Stimulated activated CD8-positive, alpha-beta memory T cell treated with anti-CD3 and anti-CD28 coated beads, Interleukin-2, amount 100 ng/mL, for 1 hour (primary cell): Measurements from ENCODE around the gene SAFB2.
A peak's percentile ranks its signal among the peaks of the same experiment; 100 is the strongest.

ENCODE experiments used
- DNase-seq, 2 donors: peaks; one replicate each; pipeline ENCODE4 v3.0.0-alpha.2; 2020; ENCODE audit warnings: low read depth in 2 of 2

Gene SAFB2

GRCh38 chr19:5607318-5608275, 15.0 kb downstream of the SAFB2 start:
- no peak for DNase-seq

GRCh38 chr19:5605362-5605761, 17.2 kb downstream of the SAFB2 start:
- DNase-seq, result no peak

DNA sequence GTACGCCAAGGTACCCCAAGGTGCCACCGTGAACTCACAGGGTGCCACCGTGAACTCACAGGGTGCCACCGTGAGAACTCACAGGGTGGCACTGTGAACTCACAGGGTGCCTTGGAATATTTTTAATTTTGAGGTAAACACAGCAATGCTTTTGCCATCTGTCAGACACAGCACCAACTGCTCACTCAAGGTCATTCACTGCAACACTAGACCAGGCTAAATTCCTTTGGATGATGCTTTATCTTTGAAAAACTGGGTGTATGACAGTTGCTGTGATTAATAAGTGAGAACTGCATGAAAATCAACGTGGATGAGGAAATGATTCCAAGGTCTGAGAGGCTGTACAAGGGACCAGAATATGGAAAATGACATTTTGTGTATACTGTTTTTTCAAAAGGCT, 18.9 kb downstream of the SAFB2 start:
- no peak for DNase-seq

GRCh38 chr19:5600797-5601196, 21.8 kb downstream of the SAFB2 start:
- DNase-seq, result no peak

GRCh38 chr19:5595745-5596144, 26.8 kb downstream of the SAFB2 start:
- DNase-seq, result no peak

DNA sequence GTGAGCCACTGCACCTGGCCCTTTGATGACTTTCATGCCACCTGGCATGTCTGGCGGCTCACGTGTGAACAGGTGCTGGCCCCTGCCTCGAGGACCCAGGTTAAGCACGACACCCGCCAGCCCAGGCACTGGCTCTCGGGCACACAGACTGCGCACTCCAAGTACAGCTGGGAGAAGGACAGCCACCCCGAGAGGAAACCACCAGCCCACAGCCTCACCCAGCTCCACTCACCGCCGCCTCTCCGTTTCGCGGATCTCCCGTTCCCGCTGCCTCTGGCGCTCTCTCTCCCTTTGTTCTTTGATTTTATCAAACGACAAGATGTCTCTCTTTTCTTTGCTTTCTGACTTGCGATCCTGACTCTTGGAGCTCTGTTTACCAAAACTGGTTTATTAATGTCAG, 27.4 kb downstream of the SAFB2 start:
- DNase-seq, result no peak

DNA sequence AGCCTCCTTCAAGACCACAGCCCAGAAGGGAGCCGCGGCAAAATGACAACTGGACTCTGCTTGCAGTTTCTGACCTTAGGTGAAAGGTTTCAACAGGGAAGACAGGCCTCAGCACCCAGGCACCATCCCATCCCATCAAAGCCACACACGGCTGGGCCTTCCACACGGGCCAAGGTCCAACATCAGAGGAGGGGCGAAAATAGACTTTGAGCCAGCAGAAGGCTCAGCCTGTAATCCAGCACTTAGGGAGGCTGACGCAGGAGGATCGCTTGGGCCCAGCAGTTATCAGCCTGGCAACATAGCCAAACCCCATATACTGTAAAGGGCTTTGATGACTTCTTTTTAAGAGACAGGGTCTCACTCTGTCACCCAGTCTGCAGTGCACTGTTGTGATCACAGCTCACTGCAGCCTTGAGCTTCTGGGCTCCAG, 28.0 kb downstream of the SAFB2 start:
- DNase-seq, result no peak

GRCh38 chr19:5593343-5594255, 29.0 kb downstream of the SAFB2 start:
- DNase-seq, result no peak

- DNase-seq, result no peak
Measured at GRCh38 chr19:5592531-5593342, 29.8 kb downstream of the SAFB2 start.

- DNase-seq, result no peak
Measured at GRCh38 chr19:5591476-5591875, 31.1 kb downstream of the SAFB2 start.

DNA sequence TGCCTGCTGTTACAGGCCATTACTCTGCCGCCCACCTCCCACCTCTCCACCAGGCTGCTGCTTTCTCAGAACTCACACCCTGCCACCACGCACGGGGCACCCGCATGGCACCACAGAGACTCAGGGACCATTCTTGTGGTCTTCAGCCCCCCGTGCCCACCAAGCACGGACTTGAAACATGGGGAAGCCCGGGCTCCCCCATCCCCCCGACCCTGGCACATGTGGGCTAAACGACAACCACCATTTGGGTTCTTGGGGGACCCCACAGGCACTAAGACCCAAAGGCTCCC, 31.8 kb downstream of the SAFB2 start:
- no peak for DNase-seq

DNA sequence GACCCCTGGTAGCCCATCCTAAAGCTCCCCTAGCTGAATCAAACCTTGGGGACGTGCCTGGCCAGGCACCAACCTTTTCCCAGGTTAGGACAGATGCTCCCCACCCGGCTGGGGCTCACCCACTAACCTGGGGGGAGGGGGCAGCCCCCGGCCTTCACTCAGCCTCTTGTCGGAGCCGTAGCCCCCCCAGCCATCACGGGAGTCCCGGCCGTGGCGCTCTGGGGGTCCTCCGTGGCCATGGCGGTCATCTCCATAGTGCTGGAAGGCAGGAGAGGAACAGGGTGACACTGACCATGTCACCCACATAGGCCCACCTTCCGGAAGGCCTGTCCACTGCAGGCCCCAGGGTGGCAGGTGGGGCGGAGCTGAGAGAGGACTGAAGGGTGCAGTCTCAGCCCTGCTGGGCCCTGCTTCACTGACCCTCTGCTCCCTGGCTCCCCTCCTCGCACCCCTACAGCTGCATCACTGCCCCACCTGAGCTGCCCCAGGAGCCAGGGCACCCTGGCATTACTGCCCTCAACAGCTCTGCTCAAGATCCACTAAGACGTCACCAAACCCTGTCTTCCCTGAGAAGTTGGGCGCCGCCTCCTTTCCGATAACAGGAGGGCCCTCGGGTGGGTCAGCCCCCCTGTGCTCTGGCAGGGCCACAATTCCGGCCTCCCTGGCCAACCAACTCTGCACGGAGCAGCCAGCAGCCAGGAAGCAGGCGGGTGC, 32.3 kb downstream of the SAFB2 start:
- no peak for DNase-seq

DNA sequence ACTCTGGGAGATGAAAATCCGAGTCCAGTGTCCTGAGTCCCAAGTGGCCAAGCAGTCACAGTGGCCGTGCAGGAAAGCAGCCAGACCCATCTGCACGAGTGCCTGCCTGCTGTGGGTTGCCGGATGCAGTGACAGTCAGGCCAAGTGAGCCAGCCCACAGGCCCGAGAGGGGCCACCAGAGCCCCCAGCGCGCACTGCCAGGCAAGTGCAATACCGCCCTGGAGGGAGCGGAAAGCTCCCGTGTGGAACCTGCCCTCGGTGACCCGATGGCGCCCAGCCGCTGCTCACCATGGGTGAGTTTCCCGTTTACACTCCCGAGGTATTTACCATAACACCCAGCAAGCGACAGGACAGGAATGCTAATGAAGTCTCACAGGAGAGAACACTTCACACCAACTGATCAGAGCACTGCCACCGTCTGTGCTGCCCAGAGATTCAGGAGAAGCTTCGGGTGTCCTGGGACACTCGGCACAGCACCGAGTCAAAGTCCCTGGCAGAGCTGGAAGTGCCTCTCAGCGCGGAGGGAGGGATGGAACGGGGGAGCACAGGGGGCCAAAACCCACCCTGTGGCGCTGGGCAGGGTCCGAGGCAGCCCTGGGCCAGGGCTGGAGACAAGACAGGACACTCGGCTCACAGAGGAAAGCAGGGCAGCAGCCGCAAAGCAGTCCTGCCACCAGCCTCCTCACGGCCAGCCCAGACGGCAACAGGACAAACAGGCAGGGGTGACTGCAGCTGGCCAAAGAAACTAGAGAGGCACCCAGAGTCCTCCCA, 33.5 kb downstream of the SAFB2 start:
- no peak for DNase-seq

GRCh38 chr19:5588441-5588840, 34.1 kb downstream of the SAFB2 start:
- DNase-seq, result no peak

DNA sequence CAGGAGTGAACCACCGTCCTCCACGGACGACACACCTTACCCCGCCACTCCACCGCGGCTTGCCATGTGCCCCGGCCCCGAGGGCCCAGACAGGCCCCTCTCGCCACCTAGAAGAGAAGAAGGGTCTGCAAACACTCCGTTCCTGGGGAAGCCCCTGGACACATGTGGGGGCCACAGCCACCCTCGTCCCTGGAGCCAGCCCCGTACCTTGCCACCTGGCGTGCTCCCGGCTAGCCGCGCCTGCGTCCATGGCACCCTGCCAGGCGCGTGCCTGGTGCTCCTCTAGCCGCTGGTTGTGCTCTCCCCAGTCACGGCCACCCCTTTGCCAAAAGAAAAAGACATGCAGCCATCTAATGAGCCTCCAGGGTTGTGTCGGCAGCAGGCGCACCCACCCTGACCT, 34.9 kb downstream of the SAFB2 start:
- DNase-seq, result no peak

DNA sequence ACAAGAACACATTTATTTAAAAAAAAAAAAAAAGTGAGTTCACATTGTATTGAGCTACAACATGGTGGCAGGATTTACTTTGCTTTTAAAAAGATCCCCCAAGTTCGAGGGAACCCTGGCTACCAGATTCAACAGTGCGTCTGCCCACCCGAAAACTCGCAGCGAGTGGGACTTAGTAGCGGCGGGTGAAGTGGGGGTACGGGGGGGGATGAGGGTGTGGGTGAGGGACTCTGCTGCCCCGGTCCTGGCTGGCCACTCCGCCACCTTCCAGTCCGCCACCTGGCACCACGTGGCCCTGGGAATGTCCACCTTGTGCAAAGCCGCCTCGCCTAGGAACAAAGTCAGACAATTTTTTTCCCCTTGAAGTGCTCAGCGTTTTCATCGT, 35.5 kb downstream of the SAFB2 start:
- no peak for DNase-seq

DNA sequence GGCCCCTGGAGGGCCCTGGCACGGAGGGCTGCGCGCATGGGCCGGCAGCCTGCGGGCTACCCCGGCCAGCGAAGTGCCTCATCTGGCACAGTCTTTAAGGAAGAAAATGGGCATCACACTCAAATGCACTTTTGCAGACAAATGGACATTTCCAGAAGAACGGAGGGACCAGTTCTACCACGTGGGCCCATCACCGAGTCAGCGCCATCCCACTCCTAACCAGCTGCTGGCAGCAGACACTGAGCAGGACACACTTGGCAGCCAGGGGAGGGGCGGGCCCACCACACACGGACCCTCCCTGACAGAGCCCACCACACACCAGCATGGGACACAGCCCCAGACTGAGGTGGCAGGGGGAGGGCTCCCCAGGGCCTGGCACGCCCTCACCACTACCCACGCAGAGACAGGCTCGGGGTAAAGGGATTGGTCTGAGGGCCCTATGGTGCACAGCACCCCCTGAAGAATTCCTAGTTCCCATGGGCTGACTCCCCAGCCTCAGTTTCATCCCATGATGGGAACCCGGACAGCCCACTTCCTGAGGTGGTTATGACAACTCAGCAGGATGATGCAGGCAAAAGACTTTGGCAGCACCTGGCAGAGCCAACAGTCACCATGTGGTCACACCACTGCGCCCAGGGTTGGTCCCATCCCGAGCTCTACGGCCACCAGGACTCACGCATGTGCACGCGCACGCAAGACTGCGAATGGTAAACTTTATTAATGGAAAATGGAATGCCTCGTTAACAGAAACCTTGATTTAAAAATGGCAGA, 36.1 kb downstream of the SAFB2 start:
- DNase-seq, result no peak

- peak in 1 of 2 donors; percentile 10 for DNase-seq
Measured at GRCh38 chr19:5585461-5586299, 36.9 kb downstream of the SAFB2 start.

- no peak for DNase-seq
Measured at GRCh38 chr19:5580161-5580571, 42.4 kb downstream of the SAFB2 start.
